ENCODE measurements around the gene MAPKBP1. TPM values are rescaled to one million over a fixed set of nuclear protein-coding genes. Genes with fewer than 3 reads are reported as not detected.
A peak's percentile ranks its signal among the peaks of the same experiment; 100 is the strongest.

The MAPKBP1 gene
- total RNA-seq, 1 donor from 2014 or later, result 22.8 TPM

- DNase-seq, result no peak
These were observed 32.3 kb downstream of the MAPKBP1 start for GRCh38 chr15:41806291-41807181.

GRCh38 chr15:41809121-41809520 is 34.8 kb downstream of the MAPKBP1 start:
- no peak for DNase-seq

GRCh38 chr15:41809526-41810220 is 35.4 kb downstream of the MAPKBP1 start:
- DNase-seq, result no peak

- DNase-seq, result no peak
These were observed 36.6 kb downstream of the MAPKBP1 start for GRCh38 chr15:41810651-41811431.

GRCh38 chr15:41811432-41812195 is 37.3 kb downstream of the MAPKBP1 start:
- DNase-seq, result peak; percentile 94

GRCh38 chr15:41812820-41813375 is 38.6 kb downstream of the MAPKBP1 start:
- no peak for DNase-seq

GRCh38 chr15:41813426-41813825 is 39.1 kb downstream of the MAPKBP1 start:
- DNase-seq, result no peak

GRCh38 chr15:41814534-41814933 is 40.2 kb downstream of the MAPKBP1 start:
- DNase-seq, result no peak

GRCh38 chr15:41816788-41817187 is 42.5 kb downstream of the MAPKBP1 start:
- DNase-seq, result no peak

GRCh38 chr15:41817327-41817726 is 43.0 kb downstream of the MAPKBP1 start:
- DNase-seq, result no peak

- no peak for DNase-seq
These were observed 43.5 kb downstream of the MAPKBP1 start for GRCh38 chr15:41817781-41818180.

GRCh38 chr15:41819455-41820050 is 45.3 kb downstream of the MAPKBP1 start:
- no peak for DNase-seq

- no peak for DNase-seq
These were observed 46.6 kb downstream of the MAPKBP1 start for GRCh38 chr15:41820791-41821423.

- no peak for DNase-seq
These were observed 47.5 kb downstream of the MAPKBP1 start for GRCh38 chr15:41821831-41822230.

GRCh38 chr15:41822471-41822870 is 48.2 kb downstream of the MAPKBP1 start:
- DNase-seq, result no peak

GRCh38 chr15:41822957-41823356 is 48.7 kb downstream of the MAPKBP1 start:
- DNase-seq, result no peak

- no peak for DNase-seq
These were observed 49.2 kb downstream of the MAPKBP1 start for GRCh38 chr15:41823502-41823901.

- DNase-seq, result no peak
These were observed 49.9 kb downstream of the MAPKBP1 start for GRCh38 chr15:41824062-41824745.

GRCh38 chr15:41825145-41825544 is 50.9 kb downstream of the MAPKBP1 start:
- no peak for DNase-seq
